ENCODE results near the gene HEATR5A.

Gene HEATR5A

GRCh38 chr14:31414190-31414833, 6.0 kb downstream of the HEATR5A start:
- TF ChIP-seq, protein P1, sequence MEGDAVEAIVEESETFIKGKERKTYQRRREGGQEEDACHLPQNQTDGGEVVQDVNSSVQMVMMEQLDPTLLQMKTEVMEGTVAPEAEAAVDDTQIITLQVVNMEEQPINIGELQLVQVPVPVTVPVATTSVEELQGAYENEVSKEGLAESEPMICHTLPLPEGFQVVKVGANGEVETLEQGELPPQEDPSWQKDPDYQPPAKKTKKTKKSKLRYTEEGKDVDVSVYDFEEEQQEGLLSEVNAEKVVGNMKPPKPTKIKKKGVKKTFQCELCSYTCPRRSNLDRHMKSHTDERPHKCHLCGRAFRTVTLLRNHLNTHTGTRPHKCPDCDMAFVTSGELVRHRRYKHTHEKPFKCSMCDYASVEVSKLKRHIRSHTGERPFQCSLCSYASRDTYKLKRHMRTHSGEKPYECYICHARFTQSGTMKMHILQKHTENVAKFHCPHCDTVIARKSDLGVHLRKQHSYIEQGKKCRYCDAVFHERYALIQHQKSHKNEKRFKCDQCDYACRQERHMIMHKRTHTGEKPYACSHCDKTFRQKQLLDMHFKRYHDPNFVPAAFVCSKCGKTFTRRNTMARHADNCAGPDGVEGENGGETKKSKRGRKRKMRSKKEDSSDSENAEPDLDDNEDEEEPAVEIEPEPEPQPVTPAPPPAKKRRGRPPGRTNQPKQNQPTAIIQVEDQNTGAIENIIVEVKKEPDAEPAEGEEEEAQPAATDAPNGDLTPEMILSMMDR (IDR thresholded peaks at IDR 0.05; ENCODE audit: low read depth, low read length) = no peak
- H3K4me3 ChIP-seq (ENCODE audit: low read depth, low read length) = no peak overlapping the region
- DNase-seq (ENCODE audit: low read depth, low spot score) = no peak
- in situ Hi-C loops (cut with HindIII; ENCODE audit: low sequenced_read_pairs) = no loop called here

DNA sequence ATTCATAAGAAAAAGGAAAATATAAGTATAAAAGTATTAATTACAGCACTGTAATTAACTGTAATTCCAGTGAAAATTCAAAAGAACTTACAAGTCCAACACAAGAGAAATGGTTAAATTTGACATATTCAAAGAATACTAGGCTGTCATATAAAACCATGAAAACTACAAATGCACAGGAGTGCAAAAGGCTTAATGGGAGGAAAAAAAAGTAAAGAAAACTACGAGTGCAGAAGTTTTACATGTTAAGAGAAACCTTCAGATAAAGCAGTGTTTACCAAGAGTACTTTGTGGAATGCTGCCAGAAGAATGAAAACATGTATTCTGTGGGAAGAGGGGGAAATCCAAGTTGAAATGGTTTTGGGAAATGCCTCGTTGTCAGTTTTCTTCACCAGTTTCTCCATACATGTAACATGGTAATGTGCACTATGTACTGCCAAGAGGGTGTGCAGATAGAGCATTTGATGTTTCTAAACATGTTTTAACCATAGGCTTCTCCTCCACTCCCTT, 9.1 kb downstream of the HEATR5A start:
- TF ChIP-seq, protein P1 (IDR thresholded peaks at IDR 0.05; ENCODE audit: low read depth, low read length) = no peak
- DNase-seq (ENCODE audit: low read depth, low spot score) = peak; percentile 7
- H3K4me3 ChIP-seq (ENCODE audit: low read depth, low read length) = no peak overlapping the region
- in situ Hi-C loops (cut with HindIII; ENCODE audit: low sequenced_read_pairs) = no loop called here

DNA sequence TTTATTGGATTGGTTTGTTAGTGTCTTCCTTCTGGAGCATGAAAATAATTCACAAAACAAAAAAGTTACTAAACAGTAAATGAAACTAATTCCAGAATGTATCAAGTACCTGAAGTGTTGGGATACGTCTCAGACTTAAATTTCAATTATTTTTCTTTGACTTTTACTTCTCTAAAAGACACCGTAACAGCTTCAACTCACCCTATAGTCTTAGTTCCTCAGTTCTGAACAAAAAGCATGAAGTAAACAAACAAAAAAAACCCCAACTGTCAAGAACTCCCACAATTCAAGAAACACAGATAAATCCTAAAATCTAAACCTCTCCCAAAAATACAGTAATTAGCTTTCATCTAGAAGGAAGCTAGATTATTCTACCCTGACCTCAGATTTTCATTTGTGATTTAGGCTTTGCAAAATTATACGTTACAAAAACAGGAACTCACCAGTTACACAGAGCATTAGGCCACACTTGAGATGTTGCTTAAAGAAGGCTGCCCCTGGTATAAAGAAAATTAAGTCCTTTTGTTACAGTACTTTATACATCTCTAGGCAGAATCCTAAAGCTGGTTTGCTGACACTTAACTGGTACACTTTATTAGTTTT, 10.2 kb downstream of the HEATR5A start:
- TF ChIP-seq, protein P1 (IDR thresholded peaks at IDR 0.05; ENCODE audit: low read depth, low read length) = no peak
- in situ Hi-C loops (cut with HindIII; ENCODE audit: low sequenced_read_pairs) = no loop called here
- DNase-seq (ENCODE audit: low read depth, low spot score) = no peak
- no peak overlapping the region for H3K4me3 ChIP-seq (ENCODE audit: low read depth, low read length)

DNA sequence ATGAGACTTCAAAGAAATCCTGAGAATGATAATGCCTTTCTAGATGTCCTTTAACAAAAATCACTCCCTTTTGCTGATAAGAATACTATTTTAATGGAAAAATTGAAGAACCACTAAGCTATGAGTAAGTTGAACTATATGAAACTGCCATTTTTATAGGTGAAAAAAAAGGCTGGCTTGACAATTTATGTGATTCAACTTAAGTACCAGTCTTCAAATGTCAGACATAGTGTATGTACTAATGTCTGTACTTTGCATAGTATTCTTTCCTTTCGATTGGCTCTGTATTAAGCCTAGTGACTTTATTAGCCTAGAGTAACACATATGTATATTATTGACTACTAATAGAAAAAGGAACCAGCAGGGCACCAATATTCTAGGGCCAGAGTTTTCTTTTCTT, 11.9 kb downstream of the HEATR5A start:
- in situ Hi-C loops (cut with HindIII; ENCODE audit: low sequenced_read_pairs) = no loop called here
- TF ChIP-seq, protein P1 (IDR thresholded peaks at IDR 0.05; ENCODE audit: low read depth, low read length) = no peak
- no peak for DNase-seq (ENCODE audit: low read depth, low spot score)
- no peak overlapping the region for H3K4me3 ChIP-seq (ENCODE audit: low read depth, low read length)

DNA sequence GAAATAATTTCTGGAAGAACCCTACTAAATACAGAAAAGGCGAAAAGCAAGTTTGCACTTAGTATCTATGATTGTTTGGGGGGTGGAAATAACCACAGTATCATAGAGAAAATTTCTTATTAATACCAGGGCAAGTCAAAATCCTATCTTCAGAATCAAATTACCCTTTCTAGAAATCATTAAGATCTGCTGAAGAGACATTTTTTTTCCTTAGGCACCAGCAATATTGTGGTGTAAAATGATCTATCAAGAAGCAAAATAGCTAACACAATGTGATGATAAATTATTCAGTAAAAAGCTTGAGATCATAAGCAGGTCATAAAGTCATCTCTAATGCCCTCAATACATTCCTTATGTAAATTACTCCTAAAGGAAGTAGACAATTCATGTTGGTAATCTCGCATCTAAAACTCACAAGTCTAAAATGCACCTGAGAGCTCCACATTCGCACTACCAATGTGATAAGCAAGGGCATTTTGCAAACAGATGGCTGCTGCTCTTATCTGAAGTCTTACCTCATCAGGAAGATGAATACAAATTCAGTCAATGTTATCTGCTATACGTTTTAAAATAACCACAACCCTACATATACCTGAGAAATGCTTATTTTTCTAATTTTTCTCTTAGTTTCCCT, 14.6 kb downstream of the HEATR5A start:
- in situ Hi-C loops (cut with HindIII; ENCODE audit: low sequenced_read_pairs) = no loop called here
- TF ChIP-seq, protein P1 (IDR thresholded peaks at IDR 0.05; ENCODE audit: low read depth, low read length) = no peak
- H3K4me3 ChIP-seq (ENCODE audit: low read depth, low read length) = no peak overlapping the region
- no peak for DNase-seq (ENCODE audit: low read depth, low spot score)

- H3K4me3 ChIP-seq (ENCODE audit: low read depth, low read length) = no peak overlapping the region
- no peak for DNase-seq (ENCODE audit: low read depth, low spot score)
- TF ChIP-seq, protein P1 (IDR thresholded peaks at IDR 0.05; ENCODE audit: low read depth, low read length) = no peak
- in situ Hi-C loops (cut with HindIII; ENCODE audit: low sequenced_read_pairs) = no loop called here
Observed at GRCh38 chr14:31405106-31405505, 15.2 kb downstream of the HEATR5A start.
